ENCODE results near the gene PANX2. TPM values are rescaled to one million over a fixed set of nuclear protein-coding genes. Genes with fewer than 3 reads are reported as not detected.
"Not testable (repeated sequence)": the region's sequence is repeated elsewhere in the genome, so short reads cannot be mapped to it uniquely, and the experiment has no call there.

The PANX2 gene
- total RNA-seq, 4 donors from 2014 or later, result 1.4 to 4.3 (median 1.8) TPM

- no peak overlapping the region for H3K4me3 ChIP-seq (ENCODE audit: low read depth, poor library complexity, severe bottlenecking)
- intact Hi-C loops (cut with DNase I; ENCODE audit: low total_unique reads), result no loop called here
- WGBS, 2 donors, result 85 to 92% methylated on average over 4 of the region's 4 CpGs
- no peak for TF ChIP-seq CTCF (IDR thresholded peaks at IDR 0.05)
- no peak for TF ChIP-seq POLR2A (IDR thresholded peaks at IDR 0.05)
- no peak for DNase-seq (ENCODE audit: low spot score in 2 of 2)
Observed at GRCh38 chr22:50131894-50132293, 38.6 kb upstream of the PANX2 start.

DNA sequence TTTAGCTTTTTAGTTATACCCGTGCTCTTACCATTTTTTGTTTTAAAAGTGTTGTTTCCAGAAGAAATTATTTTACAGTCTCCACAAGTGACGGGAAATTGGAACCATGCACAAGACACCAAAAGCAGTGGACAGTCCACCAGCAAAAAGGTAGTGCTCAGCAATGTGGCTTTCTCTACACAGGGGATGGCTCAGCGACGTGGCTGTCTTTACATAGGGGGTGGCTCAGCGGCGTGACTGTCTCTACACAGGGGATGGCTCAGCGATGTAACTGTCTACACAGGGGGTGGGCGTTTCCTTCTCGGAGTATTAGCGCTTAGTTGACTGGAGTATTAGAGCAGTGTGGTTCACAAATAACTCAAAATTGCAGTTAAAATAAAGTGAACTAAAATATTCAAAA lies 36.0 kb upstream of the PANX2 start:
- TF ChIP-seq POLR2A (IDR thresholded peaks at IDR 0.05), result no peak
- TF ChIP-seq CTCF (IDR thresholded peaks at IDR 0.05), result no peak
- DNase-seq (ENCODE audit: low spot score in 2 of 2), result no peak
- 82 to 89% methylated on average over 10 of the region's 10 CpGs for WGBS, 2 donors
- intact Hi-C loops (cut with DNase I; ENCODE audit: low total_unique reads), result no loop called here
- H3K4me3 ChIP-seq (ENCODE audit: low read depth, poor library complexity, severe bottlenecking), result no peak overlapping the region

GRCh38 chr22:50136581-50137015 lies 33.9 kb upstream of the PANX2 start:
- TF ChIP-seq POLR2A (IDR thresholded peaks at IDR 0.05) (no peak), CTCF (IDR thresholded peaks at IDR 0.05) (no peak)
- intact Hi-C loops (cut with DNase I; ENCODE audit: low total_unique reads), result no loop called here
- H3K4me3 ChIP-seq (ENCODE audit: low read depth, poor library complexity, severe bottlenecking), result no peak overlapping the region
- no peak for DNase-seq (ENCODE audit: low spot score in 2 of 2)
- WGBS, 2 donors, result 59 to 80% methylated on average over 5 of the region's 5 CpGs

DNA sequence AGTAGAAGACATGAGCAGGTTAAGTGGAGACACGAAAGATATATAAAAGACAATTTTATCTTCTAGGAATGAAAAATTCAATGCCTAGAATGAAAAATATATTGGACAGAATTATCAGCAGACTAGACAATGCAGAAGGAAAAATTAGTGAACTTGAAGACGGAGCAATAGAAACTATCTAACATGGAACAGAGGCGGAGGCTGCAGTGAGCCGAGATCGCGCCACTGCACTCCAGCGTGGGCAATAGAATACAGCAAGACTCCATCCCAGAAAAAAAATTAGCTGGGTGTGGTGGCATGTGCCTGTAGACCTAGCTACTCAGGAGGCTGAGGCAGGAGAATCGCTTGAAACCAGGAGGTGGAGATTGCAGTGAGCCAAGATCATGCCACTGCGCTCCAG lies 33.3 kb upstream of the PANX2 start:
- DNase-seq (ENCODE audit: low spot score in 2 of 2); intact Hi-C loops (cut with DNase I; ENCODE audit: low total_unique reads); H3K4me3 ChIP-seq (ENCODE audit: low read depth, poor library complexity, severe bottlenecking): not testable (repeated sequence)
- 94 to 95% methylated on average over 9 of the region's 9 CpGs for WGBS, 2 donors

DNA sequence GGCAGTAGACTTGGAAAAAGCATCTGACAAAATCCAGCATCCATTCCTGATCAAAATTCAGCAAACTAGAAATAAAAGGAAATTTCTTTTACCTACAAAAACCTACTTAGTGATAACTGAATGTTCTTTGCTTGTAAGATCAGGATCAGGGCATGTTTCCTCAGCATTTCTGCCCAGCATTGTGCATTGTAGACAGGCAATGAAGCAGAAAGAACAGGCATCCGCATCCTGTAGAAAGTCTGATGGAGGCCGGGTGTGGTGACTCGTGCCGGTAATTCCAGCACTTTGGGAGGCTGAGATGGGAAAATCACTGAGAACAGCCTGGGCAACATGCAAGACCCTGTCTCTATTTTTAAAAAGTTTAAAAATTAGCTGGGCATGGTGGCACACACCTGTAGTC lies 32.5 kb upstream of the PANX2 start:
- no peak for DNase-seq (ENCODE audit: low spot score in 2 of 2)
- TF ChIP-seq POLR2A (IDR thresholded peaks at IDR 0.05) (no peak), CTCF (IDR thresholded peaks at IDR 0.05) (no peak)
- intact Hi-C loops (cut with DNase I; ENCODE audit: low total_unique reads), result no loop called here
- no peak overlapping the region for H3K4me3 ChIP-seq (ENCODE audit: low read depth, poor library complexity, severe bottlenecking)
- 88 to 91% methylated on average over 4 of the region's 4 CpGs for WGBS, 2 donors

GRCh38 chr22:50138988-50139387 lies 31.5 kb upstream of the PANX2 start:
- no peak for DNase-seq (ENCODE audit: low spot score in 2 of 2)
- intact Hi-C loops (cut with DNase I; ENCODE audit: low total_unique reads), result no loop called here
- no peak for TF ChIP-seq POLR2A (IDR thresholded peaks at IDR 0.05)
- TF ChIP-seq CTCF (IDR thresholded peaks at IDR 0.05), result no peak
- WGBS, 2 donors, result 85 to 87% methylated on average over 9 of the region's 9 CpGs
- no peak overlapping the region for H3K4me3 ChIP-seq (ENCODE audit: low read depth, poor library complexity, severe bottlenecking)
